MCF 10A (cell line): Measurements from ENCODE around the gene KRTAP12-2. TPM values are rescaled to one million over a fixed set of nuclear protein-coding genes. Genes with fewer than 3 reads are reported as not detected.
"Not testable (repeated sequence)": the region's sequence is repeated elsewhere in the genome, so short reads cannot be mapped to it uniquely, and the experiment has no call there.

ENCODE experiments used
- BruUV-seq: library from RNA; stranded (reverse); fragments of 400-500 nt; replicated peaks from 2 replicates; lab custom pipeline; 2021; lab: Mats Ljungman, UMichigan
- CTCF ChIA-PET: fragments of 300-600 bp; sonication (Branson Sonifier 250); formaldehyde crosslinking; extraction: SDS; loops from one replicate; lab custom pipeline; 2021; ENCODE audit warnings: antibody characterized with exemption, inconsistent platforms; lab: Yijun Ruan, JAX
- POLR2A ChIA-PET: fragments of 300-600, 350-650 bp; sonication (Branson Sonifier 250); formaldehyde crosslinking; extraction: SDS; loops from one replicate; lab custom pipeline; 2020; ENCODE audit warnings: antibody characterized with exemption, inconsistent platforms; lab: Yijun Ruan, JAX
- DNase-seq: peaks from one replicate; pipeline ENCODE4 v3.0.0-alpha.2; 2018; ENCODE audit not compliant: unreplicated experiment
- H3K27ac Mint-ChIP-seq: one replicate; pipeline ENCODE4 v1.8.0; 2022; ENCODE audit warnings: mild to moderate bottlenecking, low read depth, mixed read lengths; ENCODE audit not compliant: unreplicated experiment
- H3K27me3 Mint-ChIP-seq: one replicate; pipeline ENCODE4 v1.8.0; 2022; ENCODE audit warnings: mixed read lengths; ENCODE audit not compliant: insufficient read depth, unreplicated experiment
- H3K36me3 Mint-ChIP-seq: one replicate; pipeline ENCODE4 v1.8.0; 2022; ENCODE audit warnings: mild to moderate bottlenecking, moderate library complexity, mixed read lengths; ENCODE audit not compliant: insufficient read depth, unreplicated experiment
- H3K4me1 Mint-ChIP-seq: one replicate; pipeline ENCODE4 v1.8.0; 2022; ENCODE audit warnings: mixed read lengths; ENCODE audit not compliant: insufficient read depth, unreplicated experiment
- H3K4me3 Mint-ChIP-seq: one replicate; pipeline ENCODE4 v1.8.0; 2022; ENCODE audit warnings: mild to moderate bottlenecking, moderate library complexity, mixed read lengths; ENCODE audit not compliant: unreplicated experiment
- H3K9me3 Mint-ChIP-seq: one replicate; pipeline ENCODE4 v1.8.0; 2022; ENCODE audit warnings: mixed read lengths; ENCODE audit not compliant: unreplicated experiment
- intact Hi-C: fragments of 100-400 bp; cut with micrococcal nuclease; formaldehyde crosslinking; loops from 2 replicates; pipeline ENCODE4 v1.14.1; 2022
- total RNA-seq: library from RNA; stranded (reverse); gene quantifications from 2 replicates; pipeline ENCODE4 v1.2.3, GENCODE V29; 2022
- TF ChIP-seq, protein P1 (sequence below): fragments of 200-600 bp; IDR thresholded peaks from one replicate; pipeline ENCODE4 v1.8.0; 2022; ENCODE audit warnings: antibody characterized with exemption, mild to moderate bottlenecking; ENCODE audit not compliant: unreplicated experiment

Gene KRTAP12-2
- total RNA-seq, 1 experiment from 2014 or later: not detected

DNA sequence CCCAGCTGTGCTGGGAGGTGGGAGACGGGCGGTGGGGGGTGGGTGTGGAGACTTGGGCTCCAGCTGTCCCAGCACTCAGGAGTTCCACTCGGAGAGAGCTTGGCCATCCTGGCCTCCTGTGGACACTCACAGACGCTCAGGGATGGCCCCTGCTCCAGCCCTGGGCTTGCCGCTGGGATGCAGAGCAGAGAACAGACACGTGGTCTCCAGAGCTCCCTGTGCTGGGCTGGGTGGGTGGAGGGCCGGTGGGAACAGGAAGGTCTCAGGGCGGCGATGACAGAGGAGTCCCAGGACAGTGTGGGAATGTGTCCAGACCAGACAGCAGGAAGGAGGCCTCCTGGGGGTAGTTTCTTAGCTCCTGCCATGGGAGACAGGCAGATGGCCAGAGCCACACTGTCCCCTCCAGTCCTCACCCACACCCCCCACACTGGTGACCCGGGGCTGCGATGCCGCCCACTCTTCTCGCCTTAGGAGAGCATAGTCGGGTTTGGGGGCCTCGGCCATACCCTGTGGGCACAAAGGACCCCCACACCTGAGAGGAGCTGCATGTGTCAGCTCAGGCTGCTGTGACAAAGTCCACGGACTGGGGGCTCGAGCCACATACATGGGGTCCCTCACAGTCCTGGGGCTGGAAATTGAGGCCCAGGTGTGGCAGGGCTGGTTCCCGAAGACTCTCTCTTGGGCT is 37.9 kb downstream of the KRTAP12-2 start:
- ChIA-PET CTCF (no interaction called here), POLR2A (no interaction called here)
- no peak for DNase-seq
- Mint-ChIP-seq H3K27me3 (peaks cover 8% of the 10 kb centered on the region), H3K9me3 (peaks cover 49% of the 10 kb centered on the region), H3K36me3 (no peaks in the 10 kb centered on the region), H3K4me3 (no peak overlapping the region), H3K4me1 (no peaks in the 10 kb centered on the region), H3K27ac (no peak overlapping the region)
- intact Hi-C loops: no loop called here
- no TSS peak for BruUV-seq
- TF ChIP-seq, protein P1, sequence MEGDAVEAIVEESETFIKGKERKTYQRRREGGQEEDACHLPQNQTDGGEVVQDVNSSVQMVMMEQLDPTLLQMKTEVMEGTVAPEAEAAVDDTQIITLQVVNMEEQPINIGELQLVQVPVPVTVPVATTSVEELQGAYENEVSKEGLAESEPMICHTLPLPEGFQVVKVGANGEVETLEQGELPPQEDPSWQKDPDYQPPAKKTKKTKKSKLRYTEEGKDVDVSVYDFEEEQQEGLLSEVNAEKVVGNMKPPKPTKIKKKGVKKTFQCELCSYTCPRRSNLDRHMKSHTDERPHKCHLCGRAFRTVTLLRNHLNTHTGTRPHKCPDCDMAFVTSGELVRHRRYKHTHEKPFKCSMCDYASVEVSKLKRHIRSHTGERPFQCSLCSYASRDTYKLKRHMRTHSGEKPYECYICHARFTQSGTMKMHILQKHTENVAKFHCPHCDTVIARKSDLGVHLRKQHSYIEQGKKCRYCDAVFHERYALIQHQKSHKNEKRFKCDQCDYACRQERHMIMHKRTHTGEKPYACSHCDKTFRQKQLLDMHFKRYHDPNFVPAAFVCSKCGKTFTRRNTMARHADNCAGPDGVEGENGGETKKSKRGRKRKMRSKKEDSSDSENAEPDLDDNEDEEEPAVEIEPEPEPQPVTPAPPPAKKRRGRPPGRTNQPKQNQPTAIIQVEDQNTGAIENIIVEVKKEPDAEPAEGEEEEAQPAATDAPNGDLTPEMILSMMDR: no peak

DNA sequence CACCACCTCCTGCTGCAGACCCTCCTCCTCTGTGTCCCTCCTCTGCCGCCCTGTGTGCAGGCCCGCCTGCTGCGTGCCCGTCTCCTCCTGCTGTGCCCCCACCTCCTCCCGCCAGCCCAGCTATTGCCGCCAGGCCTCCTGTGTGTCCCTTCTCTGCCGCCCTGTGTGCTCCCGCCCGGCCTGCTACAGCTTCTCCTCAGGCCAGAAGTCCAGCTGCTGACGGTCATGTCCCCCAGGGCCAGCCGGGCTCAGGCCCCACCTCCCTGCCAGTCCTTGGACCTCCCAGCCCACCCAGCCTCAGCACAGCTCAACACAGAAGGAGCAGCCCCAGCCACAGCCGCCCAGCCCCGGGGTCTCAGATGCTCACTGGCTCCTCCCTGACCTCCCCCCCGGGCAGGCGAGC is 38.9 kb downstream of the KRTAP12-2 start:
- H3K27me3 Mint-ChIP-seq, H3K27ac Mint-ChIP-seq, POLR2A ChIA-PET, H3K4me1 Mint-ChIP-seq, DNase-seq, CTCF ChIA-PET, H3K36me3 Mint-ChIP-seq, intact Hi-C loops, BruUV-seq, H3K4me3 Mint-ChIP-seq: not testable (repeated sequence)
- peaks cover 50% of the 10 kb centered on the region for H3K9me3 Mint-ChIP-seq

DNA sequence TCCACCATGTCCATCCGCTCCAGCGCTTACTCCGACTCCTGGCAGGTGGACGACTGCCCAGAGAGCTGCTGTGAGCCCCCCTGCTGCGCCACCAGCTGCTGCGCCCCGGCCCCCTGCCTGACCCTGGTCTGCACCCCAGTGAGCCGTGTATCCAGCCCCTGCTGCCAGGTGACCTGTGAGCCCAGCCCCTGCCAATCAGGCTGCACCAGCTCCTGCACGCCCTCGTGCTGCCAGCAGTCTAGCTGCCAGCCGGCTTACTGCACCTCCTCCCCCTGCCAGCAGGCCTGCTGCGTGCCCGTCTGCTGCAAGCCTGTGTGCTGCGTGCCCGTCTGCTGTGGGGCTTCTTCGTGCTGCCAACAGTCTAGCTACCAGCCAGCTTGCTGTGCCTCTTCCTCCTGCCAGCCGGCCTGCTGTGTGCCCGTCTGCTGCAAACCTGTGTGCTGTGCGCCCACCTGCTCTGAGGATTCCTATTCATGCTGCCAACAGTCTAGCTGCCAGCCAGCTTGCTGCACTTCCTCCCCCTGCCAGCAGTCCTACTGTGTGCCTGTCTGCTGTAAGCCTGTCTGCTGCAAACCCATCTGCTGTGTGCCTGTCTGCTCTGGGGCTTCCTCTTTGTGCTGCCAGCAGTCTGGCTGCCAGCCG is 39.4 kb downstream of the KRTAP12-2 start:
- H3K27me3 Mint-ChIP-seq, POLR2A ChIA-PET, BruUV-seq, H3K27ac Mint-ChIP-seq, DNase-seq, intact Hi-C loops, H3K4me3 Mint-ChIP-seq, H3K4me1 Mint-ChIP-seq, CTCF ChIA-PET, H3K36me3 Mint-ChIP-seq: not testable (repeated sequence)
- peaks cover 55% of the 10 kb centered on the region for H3K9me3 Mint-ChIP-seq

DNA sequence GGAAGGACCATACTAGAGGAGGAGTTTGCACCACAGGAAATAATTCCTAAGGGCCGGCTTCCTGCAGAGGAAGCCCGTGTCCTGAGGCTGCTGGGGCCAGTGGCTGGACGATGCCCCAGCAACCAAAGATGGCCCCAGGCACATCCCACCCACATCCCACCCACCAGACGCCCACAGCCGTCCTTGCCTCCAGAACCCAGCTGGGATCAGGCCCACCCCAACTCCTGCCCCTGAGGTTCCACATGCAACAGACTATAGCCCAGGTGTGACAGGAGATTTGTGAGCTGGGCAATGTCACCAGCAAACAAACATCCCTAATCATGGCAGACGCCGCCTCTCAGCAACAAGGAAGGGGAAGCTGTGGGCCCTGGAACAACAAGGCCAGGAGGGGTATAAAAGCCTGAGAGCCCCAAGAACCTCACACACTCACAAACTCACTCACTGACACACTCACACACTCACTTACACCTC is 40.0 kb downstream of the KRTAP12-2 start, which contains the start of gene KRTAP10-9:
TSS of gene KRTAP10-9 (plus strand) at position 421 of the 471 bp plus-strand sequence. CDS start 79 bp downstream, outside the sequence.
- DNase-seq: no peak
- Mint-ChIP-seq H3K27me3 (no peaks in the 10 kb centered on the region), H3K36me3 (no peaks in the 10 kb centered on the region), H3K4me3 (no peak within 1 kb of the TSS), H3K9me3 (peaks cover 51% of the 10 kb centered on the region), H3K4me1 (no peaks in the 10 kb centered on the region), H3K27ac (no peak within 1 kb of the TSS)
- ChIA-PET CTCF (no interaction called here), POLR2A (interaction anchor here (0.5 kb wide), 1 partner anchor 22 kb away, joined by 3 read pairs; no protein-coding TSS in a partner anchor)
- TF ChIP-seq, protein P1: no peak
- no TSS peak for BruUV-seq
- intact Hi-C loops: no loop called here

DNA sequence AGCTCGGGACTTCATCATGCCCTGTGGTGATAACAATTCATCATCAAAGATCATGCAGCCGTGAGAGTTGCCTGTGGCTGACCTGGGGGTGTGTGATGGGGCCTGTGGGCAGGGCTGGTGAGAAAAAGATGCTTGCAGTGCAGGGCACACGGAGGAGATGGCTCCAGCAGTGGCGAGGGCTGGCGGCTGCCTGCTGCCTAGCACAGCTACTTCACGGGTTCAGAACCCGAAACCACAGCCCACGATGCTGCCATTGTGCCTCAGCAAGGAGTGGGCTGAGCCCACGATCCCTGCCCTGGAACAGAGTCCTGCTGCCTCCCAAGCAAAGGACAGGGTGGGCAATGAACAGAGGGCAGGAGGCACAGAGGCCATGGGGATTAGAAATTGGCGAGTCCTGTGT is 40.5 kb downstream of the KRTAP12-2 start:
- TF ChIP-seq, protein P1: no peak
- no peaks in the 10 kb centered on the region for H3K27me3 Mint-ChIP-seq
- H3K4me1 Mint-ChIP-seq: no peaks in the 10 kb centered on the region
- H3K27ac Mint-ChIP-seq: no peak overlapping the region
- no peaks in the 10 kb centered on the region for H3K36me3 Mint-ChIP-seq
- DNase-seq: no peak
- CTCF ChIA-PET: no interaction called here
- BruUV-seq: no TSS peak
- POLR2A ChIA-PET: interaction anchor here (0.5 to 1.1 kb wide), 2 partner anchors 21 to 29 kb away, joined by 3 read pairs; no protein-coding TSS in a partner anchor
- H3K9me3 Mint-ChIP-seq: peaks cover 47% of the 10 kb centered on the region
- no peak overlapping the region for H3K4me3 Mint-ChIP-seq
- intact Hi-C loops: no loop called here
